HG02852 (cell line): ENCODE results near the gene MFN2.
"Not testable (repeated sequence)": the region's sequence is repeated elsewhere in the genome, so short reads cannot be mapped to it uniquely, and the experiment has no call there.

ENCODE experiments used
- ATAC-seq: cut with Tn5 transposase; IDR thresholded peaks from one replicate; pipeline ENCODE4 v1.9.1; 2021; ENCODE audit warnings: mild to moderate bottlenecking, moderate library complexity; ENCODE audit not compliant: unreplicated experiment

Gene MFN2

GRCh38 chr1:11979851-11980675 lies at the start of gene MFN2:
Gene MFN2 (plus strand): TSS chr1:11980444. CDS start chr1:11989169, 8,725 bp downstream.
- peak; percentile 93 for ATAC-seq

GRCh38 chr1:11930571-11931445 lies 49.4 kb upstream of the MFN2 start:
- no peak for ATAC-seq

- no peak for ATAC-seq
Measured at GRCh38 chr1:11931845-11932244, 48.4 kb upstream of the MFN2 start.

GRCh38 chr1:11934302-11935056 lies 45.8 kb upstream of the MFN2 start, which contains the start of gene PLOD1:
Gene PLOD1 (plus strand): TSS chr1:11934717. CDS start chr1:11934780, 63 bp downstream.
- ATAC-seq = peak; percentile 91

GRCh38 chr1:11935057-11935412 lies 45.2 kb upstream of the MFN2 start:
- peak; percentile 8 for ATAC-seq

- not testable (repeated sequence) for ATAC-seq
Measured at GRCh38 chr1:11935733-11936132, 44.5 kb upstream of the MFN2 start.

GRCh38 chr1:11938722-11939526 lies 41.3 kb upstream of the MFN2 start:
- ATAC-seq = no peak

- ATAC-seq = not testable (repeated sequence)
Measured at GRCh38 chr1:11939794-11940193, 40.5 kb upstream of the MFN2 start.

GRCh38 chr1:11940260-11940921 lies 39.9 kb upstream of the MFN2 start:
- no peak for ATAC-seq

- ATAC-seq = no peak
Measured at GRCh38 chr1:11942280-11942679, 38.0 kb upstream of the MFN2 start.

GRCh38 chr1:11943619-11944018 lies 36.6 kb upstream of the MFN2 start:
- ATAC-seq = no peak

- no peak for ATAC-seq
Measured at GRCh38 chr1:11944358-11944931, 35.8 kb upstream of the MFN2 start.

GRCh38 chr1:11946647-11947046 lies 33.6 kb upstream of the MFN2 start:
- no peak for ATAC-seq

- ATAC-seq = no peak
Measured at GRCh38 chr1:11948822-11949458, 31.3 kb upstream of the MFN2 start.

- no peak for ATAC-seq
Measured at GRCh38 chr1:11951901-11952300, 28.3 kb upstream of the MFN2 start.

GRCh38 chr1:11952455-11953109 lies 27.7 kb upstream of the MFN2 start:
- no peak for ATAC-seq

- ATAC-seq = no peak
Measured at GRCh38 chr1:11955221-11955620, 25.0 kb upstream of the MFN2 start.

- no peak for ATAC-seq
Measured at GRCh38 chr1:11957398-11957797, 22.8 kb upstream of the MFN2 start.
